ENCODE results near the gene POLR3B.

POLR3B gene

DNA sequence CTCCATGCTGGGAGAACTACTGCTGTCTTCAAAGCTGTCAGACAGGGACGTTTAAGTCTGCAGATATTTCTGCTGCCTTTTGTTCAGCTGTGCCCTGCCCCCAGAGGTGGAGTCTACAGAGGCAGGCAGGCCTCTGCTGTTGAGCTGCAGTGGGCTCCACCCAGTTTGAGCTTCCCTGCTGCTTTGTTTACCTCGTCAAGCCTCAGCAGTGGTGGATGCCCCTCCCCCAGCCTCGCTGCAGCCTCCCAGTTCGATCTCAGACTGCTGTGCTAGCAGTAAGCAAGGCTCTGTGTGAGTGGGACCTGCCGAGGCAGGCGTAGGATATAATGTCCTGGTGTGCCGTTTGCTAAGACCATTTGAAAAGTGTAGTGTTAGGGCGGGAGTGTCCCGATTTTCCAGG is 193.9 kb downstream of the POLR3B start:
- Histone ChIP-seq H3K4me2 (no peak overlapping the region), H3K79me2 (ENCODE audit: insufficient read depth, low read depth) (no peaks in the 10 kb centered on the region), H3K4me1 (ENCODE audit: low read depth, poor library complexity, severe bottlenecking) (no peaks in the 10 kb centered on the region), H3K36me3 (ENCODE audit: insufficient read depth) (no peaks in the 10 kb centered on the region), H2AFZ (ENCODE audit: low read depth) (no peak overlapping the region), H3K9ac (no peak overlapping the region), H3K27me3 (ENCODE audit: insufficient read depth, low read depth) (no peaks in the 10 kb centered on the region), H3K27ac (no peak overlapping the region), H3K4me3 (IDR thresholded peaks at IDR 0.05; ENCODE audit: insufficient read depth, low read depth, low read length) (no peak overlapping the region), H4K20me1 (ENCODE audit: insufficient read depth) (no peaks in the 10 kb centered on the region)
- TF ChIP-seq, protein P1, sequence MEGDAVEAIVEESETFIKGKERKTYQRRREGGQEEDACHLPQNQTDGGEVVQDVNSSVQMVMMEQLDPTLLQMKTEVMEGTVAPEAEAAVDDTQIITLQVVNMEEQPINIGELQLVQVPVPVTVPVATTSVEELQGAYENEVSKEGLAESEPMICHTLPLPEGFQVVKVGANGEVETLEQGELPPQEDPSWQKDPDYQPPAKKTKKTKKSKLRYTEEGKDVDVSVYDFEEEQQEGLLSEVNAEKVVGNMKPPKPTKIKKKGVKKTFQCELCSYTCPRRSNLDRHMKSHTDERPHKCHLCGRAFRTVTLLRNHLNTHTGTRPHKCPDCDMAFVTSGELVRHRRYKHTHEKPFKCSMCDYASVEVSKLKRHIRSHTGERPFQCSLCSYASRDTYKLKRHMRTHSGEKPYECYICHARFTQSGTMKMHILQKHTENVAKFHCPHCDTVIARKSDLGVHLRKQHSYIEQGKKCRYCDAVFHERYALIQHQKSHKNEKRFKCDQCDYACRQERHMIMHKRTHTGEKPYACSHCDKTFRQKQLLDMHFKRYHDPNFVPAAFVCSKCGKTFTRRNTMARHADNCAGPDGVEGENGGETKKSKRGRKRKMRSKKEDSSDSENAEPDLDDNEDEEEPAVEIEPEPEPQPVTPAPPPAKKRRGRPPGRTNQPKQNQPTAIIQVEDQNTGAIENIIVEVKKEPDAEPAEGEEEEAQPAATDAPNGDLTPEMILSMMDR (conservative IDR thresholded peaks at IDR 0.05; ENCODE audit: low read depth, low read length) = no peak

DNA sequence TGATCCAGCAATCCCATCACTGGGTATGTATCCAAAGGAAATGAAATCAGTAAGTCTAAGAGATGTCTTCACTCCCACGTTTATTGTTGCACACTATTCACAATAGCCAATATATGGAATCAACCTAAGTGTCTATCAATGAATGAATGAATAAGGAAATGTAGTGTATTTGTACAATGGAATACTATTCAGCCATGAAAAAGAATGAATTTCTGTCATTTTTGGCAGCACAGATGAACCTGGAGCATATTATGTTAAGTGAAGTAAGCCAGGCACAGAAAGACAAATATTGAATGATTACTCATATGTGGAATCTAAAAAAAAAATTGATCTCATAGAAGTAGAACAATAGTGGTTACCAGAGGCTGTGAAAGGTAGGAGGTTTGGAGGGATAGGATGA is 194.7 kb downstream of the POLR3B start:
- no peak overlapping the region for H3K9ac ChIP-seq
- H3K36me3 ChIP-seq (ENCODE audit: insufficient read depth) = no peaks in the 10 kb centered on the region
- no peaks in the 10 kb centered on the region for H4K20me1 ChIP-seq (ENCODE audit: insufficient read depth)
- no peak overlapping the region for H2AFZ ChIP-seq (ENCODE audit: low read depth)
- H3K79me2 ChIP-seq (ENCODE audit: insufficient read depth, low read depth) = no peaks in the 10 kb centered on the region
- H3K27me3 ChIP-seq (ENCODE audit: insufficient read depth, low read depth) = no peaks in the 10 kb centered on the region
- H3K4me1 ChIP-seq (ENCODE audit: low read depth, poor library complexity, severe bottlenecking) = no peaks in the 10 kb centered on the region
- no peak overlapping the region for H3K4me2 ChIP-seq
- H3K4me3 ChIP-seq (IDR thresholded peaks at IDR 0.05; ENCODE audit: insufficient read depth, low read depth, low read length) = no peak overlapping the region
- no peak overlapping the region for H3K27ac ChIP-seq
- TF ChIP-seq, protein P1 (conservative IDR thresholded peaks at IDR 0.05; ENCODE audit: low read depth, low read length) = no peak
